HL-60 (cell line): ENCODE results near the gene LZTR1.

Experiments
- DNase-seq, 2 experiments: peaks; one replicate each; pipeline ENCODE4 v3.0.0-alpha.2; 2010 to 2020; ENCODE audit warnings: low read depth in 1 of 2, low spot score in 1 of 2
- H3K27ac ChIP-seq: fragments of 250-450 bp; sonication (Bioruptor Pico); replicated peaks from 2 replicates; pipeline ENCODE4 v1.5.1; 2020; ENCODE audit warnings: mild to moderate bottlenecking, moderate library complexity
- H3K27me3 ChIP-seq: fragments of 250-450 bp; sonication (Bioruptor Pico); 2 replicates; pipeline ENCODE4 v1.5.1; 2021; ENCODE audit warnings: mild to moderate bottlenecking, moderate library complexity; ENCODE audit not compliant: insufficient read depth, poor library complexity, severe bottlenecking
- H3K4me3 ChIP-seq: replicated peaks from 2 replicates; pipeline ENCODE4 v1.5.1; 2011; ENCODE audit warnings: mild to moderate bottlenecking, control low read depth, low read length; ENCODE audit not compliant: insufficient read depth
- GABPA ChIP-seq: IDR thresholded peaks from 2 replicates; pipeline ENCODE4 v1.6.1; 2012; ENCODE audit warnings: low read depth
- POLR2AphosphoS5 ChIP-seq: IDR thresholded peaks from 2 replicates; pipeline ENCODE4 v1.6.1; 2012; ENCODE audit warnings: low read depth
- SPI1 ChIP-seq: IDR thresholded peaks from 2 replicates; pipeline ENCODE4 v1.6.1; 2012; ENCODE audit warnings: low read depth, mild to moderate bottlenecking, borderline replicate concordance
- TF ChIP-seq, protein P1 (sequence below): IDR thresholded peaks from one replicate; pipeline ENCODE4 v1.5.1; 2011; ENCODE audit warnings: low read length, control low read depth, inconsistent platforms; ENCODE audit not compliant: insufficient read depth
- TF ChIP-seq, protein P2 (sequence below): IDR thresholded peaks from 2 replicates; pipeline ENCODE4 v1.6.1; 2012; ENCODE audit warnings: low read depth; ENCODE audit not compliant: insufficient replicate concordance

The LZTR1 gene

DNA sequence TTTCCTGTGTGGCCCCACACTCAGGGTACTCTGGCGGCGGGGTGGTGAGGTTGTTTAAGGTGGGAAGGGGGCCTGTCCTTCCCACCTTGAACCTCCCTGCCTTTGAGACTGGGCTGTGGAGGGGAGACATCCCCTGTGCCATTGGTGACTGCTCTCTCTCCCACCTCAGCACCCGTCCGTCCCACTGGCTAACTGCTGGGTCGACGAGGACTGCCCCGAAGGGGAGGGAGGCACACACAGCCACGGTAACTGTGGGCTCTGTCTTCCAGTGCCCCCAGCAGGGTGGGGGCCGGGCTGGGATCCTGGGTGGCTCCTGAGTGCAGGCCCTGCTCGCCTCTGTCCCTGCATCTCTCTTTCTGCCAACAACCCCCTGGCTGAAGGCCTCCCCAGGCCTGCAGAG, 40.4 kb downstream of the LZTR1 start:
- Histone ChIP-seq H3K4me3 (no peak overlapping the region), H3K27me3 (peaks cover 2% of the 10 kb centered on the region), H3K27ac (no peak overlapping the region)
- TF ChIP-seq, protein P1, sequence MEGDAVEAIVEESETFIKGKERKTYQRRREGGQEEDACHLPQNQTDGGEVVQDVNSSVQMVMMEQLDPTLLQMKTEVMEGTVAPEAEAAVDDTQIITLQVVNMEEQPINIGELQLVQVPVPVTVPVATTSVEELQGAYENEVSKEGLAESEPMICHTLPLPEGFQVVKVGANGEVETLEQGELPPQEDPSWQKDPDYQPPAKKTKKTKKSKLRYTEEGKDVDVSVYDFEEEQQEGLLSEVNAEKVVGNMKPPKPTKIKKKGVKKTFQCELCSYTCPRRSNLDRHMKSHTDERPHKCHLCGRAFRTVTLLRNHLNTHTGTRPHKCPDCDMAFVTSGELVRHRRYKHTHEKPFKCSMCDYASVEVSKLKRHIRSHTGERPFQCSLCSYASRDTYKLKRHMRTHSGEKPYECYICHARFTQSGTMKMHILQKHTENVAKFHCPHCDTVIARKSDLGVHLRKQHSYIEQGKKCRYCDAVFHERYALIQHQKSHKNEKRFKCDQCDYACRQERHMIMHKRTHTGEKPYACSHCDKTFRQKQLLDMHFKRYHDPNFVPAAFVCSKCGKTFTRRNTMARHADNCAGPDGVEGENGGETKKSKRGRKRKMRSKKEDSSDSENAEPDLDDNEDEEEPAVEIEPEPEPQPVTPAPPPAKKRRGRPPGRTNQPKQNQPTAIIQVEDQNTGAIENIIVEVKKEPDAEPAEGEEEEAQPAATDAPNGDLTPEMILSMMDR: no peak
- TF ChIP-seq GABPA: no peak
- TF ChIP-seq, protein P2, sequence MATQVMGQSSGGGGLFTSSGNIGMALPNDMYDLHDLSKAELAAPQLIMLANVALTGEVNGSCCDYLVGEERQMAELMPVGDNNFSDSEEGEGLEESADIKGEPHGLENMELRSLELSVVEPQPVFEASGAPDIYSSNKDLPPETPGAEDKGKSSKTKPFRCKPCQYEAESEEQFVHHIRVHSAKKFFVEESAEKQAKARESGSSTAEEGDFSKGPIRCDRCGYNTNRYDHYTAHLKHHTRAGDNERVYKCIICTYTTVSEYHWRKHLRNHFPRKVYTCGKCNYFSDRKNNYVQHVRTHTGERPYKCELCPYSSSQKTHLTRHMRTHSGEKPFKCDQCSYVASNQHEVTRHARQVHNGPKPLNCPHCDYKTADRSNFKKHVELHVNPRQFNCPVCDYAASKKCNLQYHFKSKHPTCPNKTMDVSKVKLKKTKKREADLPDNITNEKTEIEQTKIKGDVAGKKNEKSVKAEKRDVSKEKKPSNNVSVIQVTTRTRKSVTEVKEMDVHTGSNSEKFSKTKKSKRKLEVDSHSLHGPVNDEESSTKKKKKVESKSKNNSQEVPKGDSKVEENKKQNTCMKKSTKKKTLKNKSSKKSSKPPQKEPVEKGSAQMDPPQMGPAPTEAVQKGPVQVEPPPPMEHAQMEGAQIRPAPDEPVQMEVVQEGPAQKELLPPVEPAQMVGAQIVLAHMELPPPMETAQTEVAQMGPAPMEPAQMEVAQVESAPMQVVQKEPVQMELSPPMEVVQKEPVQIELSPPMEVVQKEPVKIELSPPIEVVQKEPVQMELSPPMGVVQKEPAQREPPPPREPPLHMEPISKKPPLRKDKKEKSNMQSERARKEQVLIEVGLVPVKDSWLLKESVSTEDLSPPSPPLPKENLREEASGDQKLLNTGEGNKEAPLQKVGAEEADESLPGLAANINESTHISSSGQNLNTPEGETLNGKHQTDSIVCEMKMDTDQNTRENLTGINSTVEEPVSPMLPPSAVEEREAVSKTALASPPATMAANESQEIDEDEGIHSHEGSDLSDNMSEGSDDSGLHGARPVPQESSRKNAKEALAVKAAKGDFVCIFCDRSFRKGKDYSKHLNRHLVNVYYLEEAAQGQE: no peak
- no peak for DNase-seq

DNA sequence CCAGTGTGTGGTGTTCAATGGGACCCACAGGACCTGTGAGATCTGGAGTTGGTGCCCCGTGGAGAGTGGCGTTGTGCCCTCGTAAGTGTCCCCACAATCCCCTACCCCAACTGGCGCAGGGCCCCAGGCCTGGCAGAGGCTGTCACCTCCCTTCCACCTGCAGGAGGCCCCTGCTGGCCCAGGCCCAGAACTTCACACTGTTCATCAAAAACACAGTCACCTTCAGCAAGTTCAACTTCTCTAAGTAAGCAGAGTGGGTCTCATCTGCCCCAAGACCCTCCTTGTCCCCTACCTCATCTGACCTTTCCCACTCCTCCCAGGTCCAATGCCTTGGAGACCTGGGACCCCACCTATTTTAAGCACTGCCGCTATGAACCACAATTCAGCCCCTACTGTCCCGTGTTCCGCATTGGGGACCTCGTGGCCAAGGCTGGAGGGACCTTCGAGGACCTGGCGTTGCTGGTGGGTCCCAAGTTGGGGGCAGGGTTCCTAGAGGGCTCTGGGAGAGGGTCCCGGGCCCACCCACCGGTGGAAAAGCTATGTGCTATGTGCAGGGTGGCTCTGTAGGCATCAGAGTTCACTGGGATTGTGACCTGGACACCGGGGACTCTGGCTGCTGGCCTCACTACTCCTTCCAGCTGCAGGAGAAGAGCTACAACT, 41.0 kb downstream of the LZTR1 start:
- Histone ChIP-seq H3K27me3 (peaks cover 2% of the 10 kb centered on the region), H3K27ac (no peak overlapping the region), H3K4me3 (no peak overlapping the region)
- no peak for DNase-seq
- TF ChIP-seq, protein P1: peak; percentile 9
- TF ChIP-seq GABPA: no peak

DNA sequence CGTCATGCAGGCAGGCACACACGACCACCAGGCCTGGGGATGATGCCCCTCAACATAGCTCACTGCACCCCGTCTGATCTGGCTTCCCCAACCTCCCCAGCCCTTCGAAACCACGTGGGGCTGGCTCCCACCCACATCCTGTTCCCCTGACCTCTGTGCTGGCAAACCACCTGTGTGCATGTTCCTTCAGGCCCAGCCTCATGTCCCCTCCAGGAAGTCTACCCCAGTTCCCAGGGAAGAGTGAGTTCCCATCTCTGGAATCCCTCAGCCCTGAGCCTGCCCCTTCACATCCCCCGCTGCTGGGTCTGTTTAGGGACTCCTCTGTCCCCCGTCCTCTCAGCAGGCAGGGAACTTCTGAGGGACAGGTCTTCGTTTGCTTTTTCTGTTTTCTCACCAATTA, 43.2 kb downstream of the LZTR1 start:
- TF ChIP-seq, protein P1: no peak
- TF ChIP-seq POLR2AphosphoS5 (no peak), GABPA (no peak), SPI1 (no peak)
- TF ChIP-seq, protein P2: no peak
- no peaks in the 10 kb centered on the region for H3K27me3 ChIP-seq
- no peak for DNase-seq
- no peak overlapping the region for H3K4me3 ChIP-seq
- H3K27ac ChIP-seq: no peak overlapping the region
